NCI-H345 (cell line): ENCODE results near the gene SERAC1.
"Not testable (repeated sequence)": the region's sequence is repeated elsewhere in the genome, so short reads cannot be mapped to it uniquely, and the experiment has no call there.

Experiments
- DNase-seq: peaks from one replicate; lab custom pipeline; 2025; lab: John Stamatoyannopoulos, UW

Gene SERAC1

GRCh38 chr6:158168040-158168289 is at the start of gene SERAC1:
SERAC1 (minus strand) TSS chr6:158168262; CDS start chr6:158158363, 9,899 bp downstream.
- no peak for DNase-seq

GRCh38 chr6:158213925-158214674 is 46.0 kb upstream of the SERAC1 start:
- DNase-seq: peak; percentile 74

- no peak for DNase-seq
Measured at GRCh38 chr6:158211273-158212055, 43.4 kb upstream of the SERAC1 start.

- DNase-seq: not testable (repeated sequence)
Measured at GRCh38 chr6:158209582-158210333, 41.7 kb upstream of the SERAC1 start.

DNA sequence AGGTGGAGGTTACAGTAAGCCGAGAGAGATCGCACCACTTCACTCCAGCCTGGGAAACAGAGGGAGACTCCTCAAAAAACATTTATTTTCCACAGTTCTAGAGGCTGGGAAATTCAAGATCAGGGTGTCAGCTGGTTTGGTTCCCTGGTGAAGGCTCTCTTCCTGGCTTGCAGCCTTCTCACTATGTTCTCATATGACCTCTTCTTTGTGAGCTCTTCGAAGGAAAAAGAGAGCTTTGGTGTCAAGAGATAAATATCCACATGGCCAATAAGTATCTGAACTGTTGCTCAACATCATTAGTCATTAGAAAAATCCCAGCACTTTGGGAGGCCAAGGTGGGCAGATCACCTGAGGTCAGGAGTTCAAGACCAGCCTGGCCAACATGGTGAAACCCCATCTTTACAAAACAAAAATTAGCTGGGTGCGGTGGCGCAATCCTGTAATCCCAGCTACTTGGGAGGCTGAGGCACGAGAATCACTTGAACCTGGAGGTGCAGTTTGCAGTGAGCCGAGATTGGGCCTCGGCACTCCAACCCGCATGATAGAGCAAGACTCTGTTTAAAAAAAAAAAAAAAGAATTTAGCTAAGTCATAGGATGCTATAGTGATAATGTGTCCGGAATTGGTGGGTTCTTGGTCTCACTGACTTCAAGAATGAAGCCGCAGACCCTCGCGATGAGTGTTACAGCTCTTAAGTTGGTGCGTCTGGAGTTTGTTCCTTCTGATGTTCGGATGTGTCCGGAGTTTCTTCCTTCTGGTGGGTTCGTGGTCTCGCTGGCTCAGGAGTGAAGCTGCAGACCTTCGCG is 40.4 kb upstream of the SERAC1 start:
- not testable (repeated sequence) for DNase-seq

- DNase-seq: no peak
Measured at GRCh38 chr6:158207422-158207788, 39.3 kb upstream of the SERAC1 start.

GRCh38 chr6:158206740-158207421 is 38.8 kb upstream of the SERAC1 start:
- DNase-seq: no peak

- no peak for DNase-seq
Measured at GRCh38 chr6:158205169-158205944, 37.3 kb upstream of the SERAC1 start.

DNA sequence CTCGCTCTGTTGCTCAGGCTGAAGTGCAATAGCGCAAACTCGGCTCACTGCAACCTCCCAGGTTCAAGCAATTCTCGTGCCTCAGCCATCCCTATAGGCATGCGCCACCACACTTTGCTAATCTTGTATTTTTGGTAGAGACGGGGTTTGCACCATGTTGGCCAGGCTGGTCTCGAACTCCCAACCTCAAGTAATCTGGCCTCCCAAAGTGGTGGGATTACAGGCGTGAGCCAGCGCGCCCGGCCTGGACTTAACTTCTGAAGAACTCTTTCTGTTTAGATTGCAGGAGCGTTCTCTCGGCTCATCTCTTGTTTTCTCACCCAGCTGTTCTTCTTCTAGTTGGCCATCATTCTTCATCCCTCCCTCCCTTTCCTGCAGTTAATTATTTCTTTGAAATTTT is 30.4 kb upstream of the SERAC1 start:
- no peak for DNase-seq

GRCh38 chr6:158194487-158195280 is 26.6 kb upstream of the SERAC1 start:
- no peak for DNase-seq

GRCh38 chr6:158191761-158192160 is 23.7 kb upstream of the SERAC1 start:
- no peak for DNase-seq

DNA sequence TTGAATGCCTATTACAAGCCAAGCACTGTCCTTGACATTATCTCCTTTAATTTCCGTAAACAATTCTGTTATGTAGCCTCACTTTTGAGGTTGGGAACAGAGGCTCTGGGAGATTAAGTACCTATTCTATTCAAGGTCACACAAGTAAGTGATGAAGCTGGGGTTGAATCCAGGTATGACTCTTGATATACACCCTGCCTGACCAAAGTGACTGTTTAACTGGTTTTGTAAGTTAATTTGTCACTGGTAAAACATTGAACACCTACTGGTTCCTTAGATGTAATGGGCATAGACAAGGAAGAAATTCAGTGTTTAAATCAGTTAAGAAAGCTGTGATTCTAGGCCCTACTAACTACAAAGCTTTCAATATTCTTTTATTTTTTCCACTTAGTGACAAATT is 23.0 kb upstream of the SERAC1 start:
- no peak for DNase-seq

DNA sequence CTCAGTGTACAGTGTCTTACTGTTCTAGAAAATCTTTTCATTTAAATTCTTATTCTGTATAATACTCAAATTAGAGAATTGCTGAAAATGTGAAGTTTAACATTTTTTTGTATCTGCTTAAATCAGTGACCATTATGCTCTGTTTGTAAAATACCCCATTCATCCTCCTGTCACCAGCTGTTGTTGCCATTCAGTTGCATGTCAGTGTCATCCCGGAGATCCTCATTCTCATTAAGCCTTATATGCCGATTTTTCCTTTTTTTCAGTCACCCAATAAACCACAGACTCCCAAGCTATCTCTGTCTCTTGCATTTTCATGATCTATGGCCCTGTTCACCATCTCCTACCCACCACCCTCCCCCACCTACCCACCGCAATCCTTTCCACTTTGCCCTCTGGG is 20.5 kb upstream of the SERAC1 start:
- DNase-seq: no peak

DNA sequence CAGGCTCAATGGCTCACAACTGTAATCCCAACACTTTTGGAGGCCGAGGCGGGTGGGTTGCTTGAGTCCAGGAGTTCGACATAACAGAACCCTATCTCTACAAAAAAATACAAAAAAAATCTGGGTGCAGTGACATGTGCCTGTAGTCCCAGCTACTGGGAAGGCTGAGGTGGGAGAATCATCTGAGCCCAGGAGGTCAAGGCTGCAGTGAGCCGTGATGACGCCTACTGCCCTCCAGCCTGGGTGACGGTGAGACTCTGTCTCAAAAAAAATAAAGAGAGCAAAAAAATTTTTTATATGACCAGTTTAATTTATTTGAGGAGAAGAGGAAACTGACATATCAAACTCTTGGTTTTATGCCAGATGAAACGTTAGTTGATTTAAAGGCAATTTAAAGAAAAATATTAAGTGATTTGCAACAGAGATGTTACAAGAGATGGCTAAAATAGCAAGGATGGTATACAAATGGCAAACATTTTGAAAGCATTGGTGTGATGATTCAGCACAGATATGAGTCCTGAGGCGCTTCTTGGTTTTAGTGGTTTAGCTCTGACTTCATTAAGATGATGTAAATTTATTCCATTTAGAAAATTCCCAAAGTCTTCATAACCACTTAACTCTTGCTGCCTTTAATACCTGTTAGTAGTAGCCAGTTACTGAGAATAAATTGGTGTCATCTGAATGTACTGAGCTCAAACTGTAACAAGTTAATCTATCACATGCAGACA is 17.8 kb upstream of the SERAC1 start:
- DNase-seq: no peak

- no peak for DNase-seq
Measured at GRCh38 chr6:158184608-158185007, 16.5 kb upstream of the SERAC1 start.

- not testable (repeated sequence) for DNase-seq
Measured at GRCh38 chr6:158183174-158183972, 15.3 kb upstream of the SERAC1 start.

DNA sequence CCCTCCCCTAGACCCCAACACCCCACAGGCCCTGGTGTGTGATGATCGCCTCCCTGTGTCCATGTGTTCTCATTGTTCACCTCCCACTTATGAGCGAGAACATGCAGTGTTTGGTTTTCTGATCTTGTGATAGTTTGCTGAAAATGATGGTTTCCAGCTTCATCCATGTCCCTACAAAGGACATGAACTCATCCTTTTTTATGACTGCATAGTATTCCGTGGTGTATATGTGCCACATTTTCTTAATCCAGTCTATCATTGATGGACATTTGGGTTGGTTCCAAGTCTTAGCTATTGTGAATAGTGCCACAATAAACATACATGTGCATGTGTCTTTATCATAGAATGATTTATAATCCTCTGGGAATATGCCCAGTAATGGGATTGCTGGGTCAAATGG is 9.7 kb upstream of the SERAC1 start:
- not testable (repeated sequence) for DNase-seq

- no peak for DNase-seq
Measured at GRCh38 chr6:158175111-158175510, 7.0 kb upstream of the SERAC1 start.
